ENCODE data around the gene SLC25A34.

- TF ChIP-seq CTCF (tag by site-specific recombination; IDR thresholded peaks at IDR 0.05) (no peak), ATF2 (tag by site-specific recombination; IDR thresholded peaks at IDR 0.05; ENCODE audit: low read depth) (no peak)
These were observed 52.7 kb downstream of the SLC25A34 start for GRCh38 chr1:15788624-15789301.

All from HEK293 (cell line).